Trophoblast cell (in vitro differentiated cells and primary cell): ENCODE data around the gene UPP2.

ENCODE experiments used
- DNase-seq, 2 donors: peaks; one replicate each; pipeline ENCODE4 v3.0.0-alpha.2; 2016
- H2AFZ ChIP-seq: 2 replicates; pipeline ENCODE4 v1.6.1; 2013; ENCODE audit warnings: low read length, moderate library complexity, mild to moderate bottlenecking; ENCODE audit not compliant: insufficient read depth, poor library complexity
- H2AK5ac ChIP-seq: 2 replicates; pipeline ENCODE4 v1.6.1; 2013; ENCODE audit warnings: mild to moderate bottlenecking, low read length
- H2BK120ac ChIP-seq: 2 replicates; pipeline ENCODE4 v1.6.1; 2013; ENCODE audit warnings: low read length, mild to moderate bottlenecking, moderate library complexity; ENCODE audit not compliant: insufficient read depth, poor library complexity
- H2BK12ac ChIP-seq: 2 replicates; pipeline ENCODE4 v1.6.1; 2013; ENCODE audit warnings: mild to moderate bottlenecking, low read length, moderate library complexity
- H2BK5ac ChIP-seq: 2 replicates; pipeline ENCODE4 v1.6.1; 2013; ENCODE audit warnings: low read length, low read depth, moderate library complexity, mild to moderate bottlenecking; ENCODE audit not compliant: poor library complexity
- H3K14ac ChIP-seq: 2 replicates; pipeline ENCODE4 v1.6.1; 2013; ENCODE audit warnings: mild to moderate bottlenecking, low read length
- H3K18ac ChIP-seq: 2 replicates; pipeline ENCODE4 v1.6.1; 2013; ENCODE audit warnings: mild to moderate bottlenecking, low read length
- H3K23ac ChIP-seq: 2 replicates; pipeline ENCODE4 v1.6.1; 2013; ENCODE audit warnings: low read length
- H3K27ac ChIP-seq: 2 replicates; pipeline ENCODE4 v1.5.1; 2013; ENCODE audit warnings: low read depth, mild to moderate bottlenecking, inconsistent platforms, low read length, moderate library complexity
- H3K27me3 ChIP-seq: 2 replicates; pipeline ENCODE4 v1.6.1; 2013; ENCODE audit warnings: inconsistent platforms, mild to moderate bottlenecking, low read length, moderate library complexity; ENCODE audit not compliant: insufficient read depth
- H3K36me3 ChIP-seq, 2 experiments: 1 replicate in 1 of 2; 2 replicates in 1 of 2; pipeline ENCODE4 v1.6.1; 2013; ENCODE audit warnings: low read length in 2 of 2, mild to moderate bottlenecking in 2 of 2, moderate library complexity in 1 of 2; ENCODE audit not compliant: insufficient read depth in 2 of 2, control insufficient read depth in 1 of 2
- H3K4ac ChIP-seq: 2 replicates; pipeline ENCODE4 v1.6.1; 2013; ENCODE audit warnings: low read depth, mild to moderate bottlenecking, low read length, moderate library complexity
- H3K4me1 ChIP-seq, 2 experiments: 1 replicate in 1 of 2; 2 replicates in 1 of 2; pipeline ENCODE4 v1.6.1; 2013; ENCODE audit warnings: low read length in 2 of 2, mild to moderate bottlenecking in 2 of 2, moderate library complexity in 1 of 2; ENCODE audit not compliant: insufficient read depth in 2 of 2, control insufficient read depth in 1 of 2
- H3K4me2 ChIP-seq: 2 replicates; pipeline ENCODE4 v1.6.1; 2013; ENCODE audit warnings: inconsistent platforms, mild to moderate bottlenecking, low read length, moderate library complexity
- H3K4me3 ChIP-seq: 2 replicates; pipeline ENCODE4 v1.5.1; 2013; ENCODE audit warnings: mild to moderate bottlenecking, low read depth, low read length, inconsistent platforms
- H3K79me1 ChIP-seq: one replicate; pipeline ENCODE4 v1.6.1; 2013; ENCODE audit warnings: low read length
- H3K79me2 ChIP-seq: 2 replicates; pipeline ENCODE4 v1.6.1; 2013; ENCODE audit warnings: low read length, mild to moderate bottlenecking; ENCODE audit not compliant: control insufficient read depth, insufficient read depth, poor library complexity
- H3K9ac ChIP-seq: 2 replicates; pipeline ENCODE4 v1.6.1; 2013; ENCODE audit warnings: mild to moderate bottlenecking, low read length
- H3K9me3 ChIP-seq: 2 replicates; pipeline ENCODE4 v1.6.1; 2013; ENCODE audit warnings: low read depth, mild to moderate bottlenecking, control low read depth, inconsistent platforms, low read length; ENCODE audit not compliant: insufficient read depth
- H4K12ac ChIP-seq: 2 replicates; pipeline ENCODE4 v1.6.1; 2013; ENCODE audit warnings: low read depth, mild to moderate bottlenecking, low read length, moderate library complexity
- H4K8ac ChIP-seq: 2 replicates; pipeline ENCODE4 v1.6.1; 2013; ENCODE audit warnings: low read depth, mild to moderate bottlenecking, low read length, moderate library complexity
- H4K91ac ChIP-seq: one replicate; pipeline ENCODE4 v1.6.1; 2013; ENCODE audit warnings: low read depth, mild to moderate bottlenecking, low read length, moderate library complexity
- WGBS: extraction: QIAGEN DNeasy Blood & Tissue Kit; methylation state at CpG from one replicate; pipeline ENCODE4 v1.1.7; 2013; ENCODE audit warnings: missing lambda C conversion rate; ENCODE audit not compliant: insufficient read length, insufficient coverage; ENCODE audit errors: extremely low coverage; 5-methylcytosine and 5-hydroxymethylcytosine counted together

Gene UPP2

GRCh38 chr2:158127380-158127804 is 25.7 kb downstream of the UPP2 start:
- H3K14ac ChIP-seq: no peak overlapping the region
- no peak overlapping the region for H4K91ac ChIP-seq
- H3K27me3 ChIP-seq: no peaks in the 10 kb centered on the region
- H3K23ac ChIP-seq: no peak overlapping the region
- no peak overlapping the region for H3K4ac ChIP-seq
- no peak overlapping the region for H3K4me3 ChIP-seq
- no peak overlapping the region for H2AK5ac ChIP-seq
- H3K4me1 ChIP-seq: no peaks in the 10 kb centered on the region
- no peak overlapping the region for H4K8ac ChIP-seq
- H3K9me3 ChIP-seq: no peaks in the 10 kb centered on the region
- no peak overlapping the region for H2BK120ac ChIP-seq
- WGBS: no CpG with 5 or more reads among the region's 1 CpG
- DNase-seq: no peak
- H3K27ac ChIP-seq: no peak overlapping the region
- H3K4me2 ChIP-seq: no peak overlapping the region
- H3K18ac ChIP-seq: no peak overlapping the region
- H3K79me2 ChIP-seq: no peaks in the 10 kb centered on the region
- no peak overlapping the region for H4K12ac ChIP-seq
- no peak overlapping the region for H2BK5ac ChIP-seq
- no peak overlapping the region for H3K9ac ChIP-seq
- H3K36me3 ChIP-seq: no peaks in the 10 kb centered on the region
- no peak overlapping the region for H2BK12ac ChIP-seq
- no peaks in the 10 kb centered on the region for H3K79me1 ChIP-seq
- no peak overlapping the region for H2AFZ ChIP-seq

- no peak overlapping the region for H3K14ac ChIP-seq
- H3K9me3 ChIP-seq: no peaks in the 10 kb centered on the region
- no peak overlapping the region for H2BK12ac ChIP-seq
- H3K4me1 ChIP-seq: no peaks in the 10 kb centered on the region
- no peak overlapping the region for H3K4ac ChIP-seq
- no peak overlapping the region for H2BK120ac ChIP-seq
- no peak overlapping the region for H3K4me3 ChIP-seq
- no peak overlapping the region for H4K12ac ChIP-seq
- H4K8ac ChIP-seq: no peak overlapping the region
- no peak overlapping the region for H3K9ac ChIP-seq
- WGBS: no CpG with 5 or more reads among the region's 2 CpGs
- no peak overlapping the region for H2AK5ac ChIP-seq
- H4K91ac ChIP-seq: no peak overlapping the region
- H2BK5ac ChIP-seq: no peak overlapping the region
- no peak overlapping the region for H3K18ac ChIP-seq
- no peaks in the 10 kb centered on the region for H3K79me1 ChIP-seq
- H3K79me2 ChIP-seq: no peaks in the 10 kb centered on the region
- no peak for DNase-seq
- no peak overlapping the region for H3K23ac ChIP-seq
- no peak overlapping the region for H3K4me2 ChIP-seq
- no peaks in the 10 kb centered on the region for H3K27me3 ChIP-seq
- H2AFZ ChIP-seq: no peak overlapping the region
- H3K27ac ChIP-seq: no peak overlapping the region
- no peaks in the 10 kb centered on the region for H3K36me3 ChIP-seq
These were observed 26.7 kb downstream of the UPP2 start for GRCh38 chr2:158128168-158128973.

- H4K8ac ChIP-seq: no peak overlapping the region
- no peaks in the 10 kb centered on the region for H3K36me3 ChIP-seq
- H2AFZ ChIP-seq: no peak overlapping the region
- no peaks in the 10 kb centered on the region for H3K4me1 ChIP-seq
- no peaks in the 10 kb centered on the region for H3K9me3 ChIP-seq
- no peak overlapping the region for H2AK5ac ChIP-seq
- H4K91ac ChIP-seq: no peak overlapping the region
- no peaks in the 10 kb centered on the region for H3K79me1 ChIP-seq
- no peak overlapping the region for H2BK5ac ChIP-seq
- no peaks in the 10 kb centered on the region for H3K79me2 ChIP-seq
- H3K27me3 ChIP-seq: no peaks in the 10 kb centered on the region
- WGBS: no CpG with 5 or more reads among the region's 5 CpGs
- no peak overlapping the region for H3K4me2 ChIP-seq
- H3K23ac ChIP-seq: no peak overlapping the region
- H3K18ac ChIP-seq: no peak overlapping the region
- no peak overlapping the region for H3K9ac ChIP-seq
- H2BK12ac ChIP-seq: no peak overlapping the region
- no peak overlapping the region for H2BK120ac ChIP-seq
- H4K12ac ChIP-seq: no peak overlapping the region
- H3K4me3 ChIP-seq: no peak overlapping the region
- no peak overlapping the region for H3K14ac ChIP-seq
- no peak overlapping the region for H3K4ac ChIP-seq
- no peak for DNase-seq
- no peak overlapping the region for H3K27ac ChIP-seq
These were observed 27.4 kb downstream of the UPP2 start for GRCh38 chr2:158129037-158129436.

GRCh38 chr2:158130832-158131473 is 29.3 kb downstream of the UPP2 start:
- Histone ChIP-seq H3K27me3 (no peaks in the 10 kb centered on the region), H2AFZ (no peak overlapping the region), H3K79me1 (no peaks in the 10 kb centered on the region), H2AK5ac (no peak overlapping the region), H2BK12ac (no peak overlapping the region), H3K4me3 (no peak overlapping the region), H4K8ac (no peak overlapping the region), H3K14ac (no peak overlapping the region), H3K9ac (no peak overlapping the region), H3K36me3 (no peaks in the 10 kb centered on the region), H3K9me3 (no peaks in the 10 kb centered on the region), H3K4me2 (no peak overlapping the region), H3K27ac (no peak overlapping the region), H3K4me1 (no peaks in the 10 kb centered on the region), H4K12ac (no peak overlapping the region), H3K4ac (no peak overlapping the region), H2BK120ac (no peak overlapping the region), H3K18ac (no peak overlapping the region), H3K79me2 (no peaks in the 10 kb centered on the region), H3K23ac (no peak overlapping the region), H2BK5ac (no peak overlapping the region), H4K91ac (no peak overlapping the region)
- no CpG with 5 or more reads among the region's 2 CpGs for WGBS
- DNase-seq: no peak
